GM12875 (cell line): ENCODE measurements around the gene ST3GAL2.
"Not testable (repeated sequence)": the region's sequence is repeated elsewhere in the genome, so short reads cannot be mapped to it uniquely, and the experiment has no call there.

Source experiments
- H3K4me3 ChIP-seq: one replicate; pipeline ENCODE4 v1.5.1; 2011; ENCODE audit warnings: low read depth, low read length, control low read depth
- TF ChIP-seq, protein P1 (sequence below): IDR thresholded peaks from 2 replicates; pipeline ENCODE4 v1.5.1; 2011; ENCODE audit warnings: low read depth, mild to moderate bottlenecking, control low read depth, inconsistent platforms, low read length, moderate library complexity, borderline replicate concordance; ENCODE audit not compliant: insufficient read depth

ST3GAL2 gene

DNA sequence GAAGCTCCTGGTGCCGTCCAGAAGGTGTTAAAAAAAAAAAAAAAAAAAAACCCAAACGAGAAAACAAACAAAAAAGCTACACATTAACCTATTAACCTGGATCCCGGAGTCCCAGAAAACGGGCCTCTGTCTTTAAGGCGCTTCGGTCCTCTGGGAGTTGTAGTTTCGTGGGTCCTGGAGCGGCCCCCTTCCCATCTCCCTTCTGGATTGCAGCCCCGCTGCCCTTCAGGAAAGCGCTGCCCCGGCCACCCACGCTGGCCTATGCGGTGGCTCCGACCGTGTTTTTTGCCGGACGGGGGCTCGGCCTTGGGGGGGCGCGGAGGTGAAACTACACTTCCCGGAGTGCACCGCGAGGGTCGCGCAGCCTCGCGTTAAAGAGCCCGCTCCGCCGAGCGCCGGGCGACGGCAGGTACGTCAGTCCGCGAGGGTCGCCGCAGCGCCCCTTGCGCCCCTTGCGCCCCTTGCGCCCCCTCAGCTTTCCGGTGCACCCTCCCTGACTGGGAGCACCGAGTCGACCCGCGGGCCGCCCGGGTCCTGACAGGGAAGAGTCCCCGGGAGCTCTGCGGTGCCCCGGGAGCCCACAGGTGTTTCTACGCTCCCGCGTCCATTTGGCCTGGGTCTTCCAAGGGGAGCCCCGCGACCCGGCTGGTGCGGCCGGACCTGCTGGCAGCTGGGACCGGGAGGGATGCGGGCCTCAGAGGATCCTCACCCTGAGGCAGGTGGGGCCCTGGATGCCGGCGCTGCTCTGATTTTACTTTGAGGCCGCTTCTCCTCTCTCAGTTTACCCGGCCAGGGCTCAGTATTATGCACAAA lies 15.5 kb upstream of the ST3GAL2 start, which contains the start of gene FCSK:
FCSK (plus strand) TSS at position 374 of the 813 bp plus-strand sequence. CDS start 8,596 bp downstream, outside the sequence.
- peak within 1 kb of the TSS; percentile 89 for H3K4me3 ChIP-seq
- TF ChIP-seq, protein P1, sequence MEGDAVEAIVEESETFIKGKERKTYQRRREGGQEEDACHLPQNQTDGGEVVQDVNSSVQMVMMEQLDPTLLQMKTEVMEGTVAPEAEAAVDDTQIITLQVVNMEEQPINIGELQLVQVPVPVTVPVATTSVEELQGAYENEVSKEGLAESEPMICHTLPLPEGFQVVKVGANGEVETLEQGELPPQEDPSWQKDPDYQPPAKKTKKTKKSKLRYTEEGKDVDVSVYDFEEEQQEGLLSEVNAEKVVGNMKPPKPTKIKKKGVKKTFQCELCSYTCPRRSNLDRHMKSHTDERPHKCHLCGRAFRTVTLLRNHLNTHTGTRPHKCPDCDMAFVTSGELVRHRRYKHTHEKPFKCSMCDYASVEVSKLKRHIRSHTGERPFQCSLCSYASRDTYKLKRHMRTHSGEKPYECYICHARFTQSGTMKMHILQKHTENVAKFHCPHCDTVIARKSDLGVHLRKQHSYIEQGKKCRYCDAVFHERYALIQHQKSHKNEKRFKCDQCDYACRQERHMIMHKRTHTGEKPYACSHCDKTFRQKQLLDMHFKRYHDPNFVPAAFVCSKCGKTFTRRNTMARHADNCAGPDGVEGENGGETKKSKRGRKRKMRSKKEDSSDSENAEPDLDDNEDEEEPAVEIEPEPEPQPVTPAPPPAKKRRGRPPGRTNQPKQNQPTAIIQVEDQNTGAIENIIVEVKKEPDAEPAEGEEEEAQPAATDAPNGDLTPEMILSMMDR: peak; percentile 27

DNA sequence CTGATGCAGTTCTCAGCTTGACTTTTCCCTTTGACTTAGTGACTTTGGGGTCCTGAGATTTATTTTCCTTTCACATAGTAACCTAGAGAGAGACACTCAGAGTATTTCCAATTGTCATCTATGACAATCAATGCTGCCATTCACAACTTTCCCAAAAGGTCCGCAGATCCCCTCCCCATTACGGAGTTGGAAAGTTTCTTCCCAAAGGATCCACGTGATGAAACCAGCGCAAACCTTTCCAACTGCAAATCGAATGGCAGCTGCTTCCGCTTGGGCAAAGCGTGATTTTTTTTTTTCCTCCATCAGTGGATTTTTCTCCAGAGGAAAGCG lies 15.0 kb upstream of the ST3GAL2 start:
- TF ChIP-seq, protein P1: no peak
- H3K4me3 ChIP-seq: peak overlapping the region; percentile 89

DNA sequence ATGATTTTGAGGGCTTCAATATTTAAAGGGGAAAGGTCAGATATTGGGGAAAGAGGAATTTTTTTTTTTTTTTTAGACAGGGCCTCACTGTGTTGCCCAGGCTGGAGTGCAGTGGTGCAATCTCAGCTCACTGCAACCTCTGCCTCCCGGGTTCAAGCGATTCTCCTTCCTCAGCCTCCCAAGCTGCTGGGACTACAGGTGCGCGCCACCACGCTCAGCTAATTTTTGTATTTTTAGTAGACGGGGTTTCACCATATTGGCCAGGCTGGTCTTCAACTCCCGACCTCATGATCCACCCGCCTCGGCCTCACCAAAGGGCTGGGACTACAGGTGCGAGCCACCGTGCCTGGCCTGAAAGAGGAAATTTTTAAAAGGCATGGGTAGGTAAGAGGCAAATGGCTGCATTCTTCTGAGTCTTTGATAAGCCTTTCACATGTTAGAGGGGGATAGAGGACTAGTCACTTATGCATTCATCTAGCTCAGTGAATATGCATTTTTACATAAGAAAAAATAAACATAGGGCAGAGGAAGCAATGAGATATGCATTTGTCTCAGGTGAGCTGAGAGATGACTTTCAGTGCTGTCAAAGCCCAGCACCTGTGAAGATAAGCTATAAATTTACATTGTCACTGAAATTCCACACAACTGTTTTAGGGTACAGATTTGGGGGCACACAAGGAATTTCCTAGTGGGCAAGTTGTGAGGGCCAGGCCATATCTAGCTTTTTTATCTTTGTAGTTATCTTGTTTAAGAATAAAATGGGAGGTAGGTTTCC lies 14.4 kb upstream of the ST3GAL2 start:
- peak overlapping the region; percentile 89 for H3K4me3 ChIP-seq
- TF ChIP-seq, protein P1: no peak

DNA sequence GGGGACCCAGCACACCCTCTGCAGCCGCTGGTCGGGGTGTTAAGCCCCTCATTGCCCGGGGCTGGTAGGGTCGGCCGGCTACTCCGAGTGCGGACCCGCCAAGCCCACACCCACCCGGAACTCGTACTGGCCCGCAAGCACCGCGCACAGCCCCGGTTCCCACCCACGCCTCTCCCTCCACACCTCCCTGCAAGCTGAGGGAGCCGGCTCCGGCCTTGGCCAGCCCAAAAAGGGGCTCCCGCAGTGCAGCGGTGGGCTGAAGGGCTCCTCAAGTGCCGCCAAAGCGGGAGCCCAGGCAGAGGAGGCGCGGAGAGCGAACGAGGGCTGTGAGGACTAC lies 12.1 kb upstream of the ST3GAL2 start:
- not testable (repeated sequence) for H3K4me3 ChIP-seq

DNA sequence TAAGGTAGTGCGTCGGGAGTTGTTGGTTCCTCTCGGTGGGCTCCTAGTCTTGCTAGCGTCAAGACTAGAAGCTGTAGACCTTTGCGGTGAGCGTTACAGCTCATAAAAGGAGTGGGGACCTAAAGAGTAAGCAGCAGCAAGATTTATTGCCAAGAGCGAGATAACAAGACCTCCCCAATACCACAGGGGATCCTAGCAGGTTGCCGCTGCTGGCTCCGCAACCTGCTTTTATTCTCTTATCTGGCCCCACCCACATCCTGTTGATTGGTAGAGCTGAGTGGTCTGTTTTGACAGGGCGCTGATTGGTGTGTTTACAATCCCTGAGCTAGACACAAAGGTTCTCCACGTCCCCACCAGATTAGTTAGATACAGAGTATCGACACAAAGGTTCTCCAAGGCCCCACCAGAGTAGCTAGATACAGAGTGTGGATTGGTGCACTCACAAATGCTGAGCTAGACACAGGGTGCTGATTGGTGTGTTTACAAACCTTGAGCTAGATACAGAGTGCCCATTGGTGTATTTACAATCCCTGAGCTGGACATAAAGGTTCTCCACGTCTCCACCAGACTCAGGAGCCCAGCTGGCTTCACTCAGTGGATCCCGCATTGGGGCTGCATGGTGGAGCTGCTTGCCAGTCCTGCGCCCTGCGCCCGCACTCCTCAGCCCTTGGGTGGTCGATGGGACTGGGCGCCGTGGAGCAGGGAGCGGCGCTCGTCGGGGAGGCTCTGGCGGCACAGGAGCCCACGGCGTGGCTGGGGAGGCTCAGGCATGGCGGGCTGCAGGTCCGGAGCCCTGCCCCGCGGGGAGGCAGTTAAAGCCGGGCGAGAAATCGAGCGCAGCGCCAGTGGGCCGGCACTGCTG lies 11.5 kb upstream of the ST3GAL2 start:
- H3K4me3 ChIP-seq: not testable (repeated sequence)

DNA sequence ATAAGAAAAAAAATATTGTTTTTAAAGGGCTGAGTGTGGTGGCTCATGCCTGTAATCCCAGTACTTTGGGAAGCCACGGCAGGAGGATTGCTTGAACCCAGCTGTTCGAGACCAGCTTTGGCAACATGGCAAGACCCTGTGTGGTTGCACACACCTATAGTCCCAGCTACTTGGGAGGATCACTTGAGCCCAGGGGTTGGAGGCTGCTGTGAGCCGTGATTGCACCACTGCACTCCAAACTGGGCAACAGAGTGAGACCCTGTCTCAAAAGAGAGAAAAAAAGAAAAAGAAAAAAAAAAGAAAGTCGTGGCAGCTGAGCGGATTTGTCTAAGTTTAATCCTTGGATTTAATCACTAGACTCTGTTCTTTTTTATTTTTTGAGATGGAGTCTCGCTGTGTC lies 9.2 kb upstream of the ST3GAL2 start:
- H3K4me3 ChIP-seq: no peak overlapping the region
- TF ChIP-seq, protein P1: no peak

DNA sequence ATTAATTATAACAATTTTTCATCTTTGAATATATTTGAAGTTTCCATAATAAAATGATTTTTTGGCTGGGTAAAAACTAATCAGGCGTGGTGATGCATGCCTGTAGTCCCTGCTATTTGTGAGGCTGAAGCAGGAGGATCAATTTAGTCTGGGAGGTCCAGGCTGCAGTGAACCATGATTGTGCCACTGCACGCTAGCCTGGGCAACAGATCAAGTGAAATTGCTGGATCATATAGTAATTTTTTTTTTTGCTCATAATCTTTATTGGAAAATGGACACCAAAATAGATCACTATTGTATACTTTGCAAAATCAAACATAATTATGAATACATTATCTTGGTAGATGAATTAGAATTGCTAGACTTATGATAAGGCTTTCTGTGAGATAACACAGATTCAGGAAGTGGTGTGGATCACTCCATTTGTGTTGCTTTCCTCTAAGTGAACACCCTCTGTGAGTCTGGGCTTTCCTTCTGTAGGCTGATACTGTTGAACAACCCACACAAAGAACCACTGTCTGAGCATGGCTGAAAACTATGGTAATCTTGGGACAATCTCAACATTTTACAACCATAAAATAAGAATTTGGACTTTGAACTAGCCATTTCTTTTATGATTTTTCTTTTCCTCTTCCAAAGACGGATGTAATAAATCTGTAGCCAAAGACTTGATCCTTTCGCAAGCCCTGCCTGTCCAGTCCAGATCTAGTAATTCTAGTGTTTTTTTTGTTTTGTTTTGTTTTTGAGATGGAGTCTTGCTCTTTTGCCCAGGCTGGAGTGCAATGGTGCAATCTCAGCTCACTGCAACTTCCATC lies 5.6 kb upstream of the ST3GAL2 start:
- TF ChIP-seq, protein P1: no peak
- H3K4me3 ChIP-seq: no peak overlapping the region
